GM20431 (cell line): ENCODE results near the gene NOSTRIN.

ENCODE experiments used
- in situ Hi-C: fragments of 300-500 bp; cut with MseI, MboI; formaldehyde crosslinking; loops from one replicate; pipeline ENCODE4 v1.15.0; 2020; ENCODE audit warnings: low sequenced_read_pairs; ENCODE audit not compliant: unreplicated experiment

The NOSTRIN gene

GRCh38 chr2:168912466-168912865 lies 110.0 kb downstream of the NOSTRIN start:
- in situ Hi-C loops: loop anchor here (25.0 kb wide), 1 partner anchor 575 kb away; no protein-coding TSS in a partner anchor

DNA sequence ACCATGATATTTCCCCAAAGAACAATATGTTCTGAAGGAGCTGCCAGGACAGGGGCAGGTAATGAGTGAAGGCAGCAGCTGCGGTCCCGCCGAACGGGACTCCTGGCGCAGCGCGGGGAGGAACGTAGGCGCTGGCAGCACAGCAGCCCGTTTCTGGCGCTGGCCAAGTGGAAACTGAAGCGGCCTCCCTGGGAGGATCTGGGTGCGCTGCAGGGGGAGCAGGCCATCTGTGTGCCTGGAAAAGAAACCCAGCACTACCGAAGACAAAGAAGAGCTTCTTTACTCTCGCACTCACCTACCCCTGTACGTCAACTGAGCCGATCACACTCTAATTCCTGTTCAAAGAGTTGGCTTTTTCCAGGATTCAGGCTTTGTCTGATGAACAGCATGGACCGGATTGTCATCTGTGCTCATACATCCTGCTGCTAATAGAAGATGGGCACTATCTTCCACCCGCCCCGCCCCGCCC lies 110.5 kb downstream of the NOSTRIN start:
- in situ Hi-C loops: loop anchor here (25.0 kb wide), 1 partner anchor 576 kb away; no protein-coding TSS in a partner anchor

DNA sequence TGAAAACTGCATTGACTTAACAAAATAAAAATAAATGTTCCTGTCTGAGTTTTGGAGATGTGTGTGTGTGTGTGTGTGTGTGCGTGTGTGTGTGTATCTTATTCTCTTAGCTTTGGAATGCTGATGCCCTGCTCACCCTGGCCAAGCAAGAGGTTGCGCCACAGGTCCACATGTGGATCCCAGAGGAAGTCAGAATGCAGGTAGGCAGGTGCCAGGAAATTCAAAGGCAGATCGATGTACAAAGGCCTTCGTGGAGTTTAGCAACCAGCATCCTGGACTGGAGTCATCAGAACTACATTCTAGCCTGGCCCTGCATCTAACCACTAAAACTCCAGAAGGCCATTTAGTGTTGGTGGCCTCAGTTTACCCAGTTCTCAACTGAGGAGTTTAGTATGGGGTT lies 111.1 kb downstream of the NOSTRIN start:
- in situ Hi-C loops: loop anchor here (25.0 kb wide), 1 partner anchor 576 kb away; no protein-coding TSS in a partner anchor
